ENCODE results near the gene HCAR3. TPM values are rescaled to one million over a fixed set of nuclear protein-coding genes. Genes with fewer than 3 reads are reported as not detected.

The HCAR3 gene
- total RNA-seq, 1 donor from 2014 or later, result 12.3 TPM

GRCh38 chr12:122669397-122670070 lies 47.1 kb downstream of the HCAR3 start:
- no peak for DNase-seq (ENCODE audit: low spot score)

DNA sequence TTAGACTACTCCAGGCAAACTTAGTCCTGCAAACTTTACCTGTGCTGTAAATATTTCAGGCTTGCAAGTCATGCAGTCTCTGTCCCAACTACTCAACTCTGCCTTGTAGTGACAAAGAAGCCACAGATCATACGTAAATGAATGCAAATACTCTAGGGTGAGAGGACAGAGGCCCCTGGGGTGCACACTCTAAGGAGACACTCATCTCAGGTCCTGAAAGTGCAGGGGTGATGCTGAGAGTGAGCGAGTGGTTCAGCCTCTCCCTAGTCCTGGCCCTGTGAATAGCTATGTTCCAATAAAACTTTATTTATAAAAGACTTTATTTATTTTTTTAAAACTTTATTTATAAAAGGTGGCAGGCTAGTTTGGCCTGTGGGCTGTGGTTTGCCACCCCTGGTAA lies 48.3 kb downstream of the HCAR3 start:
- DNase-seq (ENCODE audit: low spot score), result no peak

DNA sequence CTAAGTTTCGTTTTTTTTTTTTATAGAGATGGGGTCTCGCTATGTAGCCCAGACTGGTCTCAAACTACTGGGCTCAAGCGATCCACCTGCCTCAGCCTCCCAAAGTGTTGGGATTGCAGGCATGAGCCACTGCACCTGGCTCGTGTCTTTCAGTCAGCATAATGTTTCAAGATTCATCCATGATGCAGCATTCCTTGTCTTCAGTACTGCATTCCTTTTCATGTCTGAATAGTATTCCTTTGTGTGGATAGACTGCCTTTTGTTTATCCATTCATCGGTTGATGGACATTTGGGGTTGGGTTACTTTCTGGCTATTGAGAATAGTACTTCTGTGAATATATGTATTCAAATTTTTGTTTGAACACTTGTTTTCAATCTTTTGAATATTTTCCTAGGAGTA lies 50.9 kb downstream of the HCAR3 start:
- DNase-seq (ENCODE audit: low spot score), result no peak

DNA sequence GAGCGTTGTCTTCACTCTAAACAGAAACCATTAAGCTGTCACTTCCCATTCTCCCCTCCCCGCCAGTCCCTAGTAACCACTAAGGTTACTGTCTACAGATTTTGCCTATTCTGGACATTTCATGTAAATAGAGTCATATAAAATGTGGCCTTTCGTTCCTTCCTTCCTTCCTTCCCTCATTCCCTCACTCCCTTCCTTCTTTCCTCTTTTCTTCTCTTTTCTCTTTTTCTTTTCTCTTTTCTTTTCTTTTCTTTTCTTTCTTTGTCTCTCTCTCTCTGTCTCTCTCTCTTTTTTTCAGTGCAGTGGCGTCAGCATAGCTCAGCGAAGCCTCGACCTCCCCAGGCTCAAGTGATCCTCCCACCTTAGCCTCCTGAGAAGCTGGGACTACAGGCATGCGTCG lies 51.3 kb downstream of the HCAR3 start:
- no peak for DNase-seq (ENCODE audit: low spot score)

Other genes with a start within 250 kb of the HCAR3 start
- gene ZCCHC8, start 215.9 kb downstream of the HCAR3 start, total RNA-seq, result 32.2 TPM
- 72.5 TPM for gene RSRC2, start 189.9 kb downstream of the HCAR3 start, total RNA-seq
- 21.6 TPM for gene KNTC1, start 189.6 kb downstream of the HCAR3 start, total RNA-seq
- 10.4 TPM for gene HCAR2, start 13.5 kb downstream of the HCAR3 start, total RNA-seq
- gene HCAR1, start 14.0 kb upstream of the HCAR3 start, total RNA-seq, result 16.3 TPM
- 44.1 TPM for gene DENR, start 36.0 kb upstream of the HCAR3 start, total RNA-seq
- gene CCDC62, start 57.8 kb upstream of the HCAR3 start, total RNA-seq, result 0.36 TPM
- gene HIP1R, start 118.6 kb upstream of the HCAR3 start, total RNA-seq, result 77.4 TPM
- 59.7 TPM for gene VPS37B, start 179.3 kb upstream of the HCAR3 start, total RNA-seq
- 7.2 TPM for gene ABCB9, start 249.7 kb upstream of the HCAR3 start, total RNA-seq

Data from ureter (tissue), 1 donor.